GM10266 (cell line): ENCODE data around the gene FZD4.
"Not testable (repeated sequence)": the region's sequence is repeated elsewhere in the genome, so short reads cannot be mapped to it uniquely, and the experiment has no call there.

ENCODE experiments used
- DNase-seq: peaks from one replicate; pipeline ENCODE4 v3.0.0; 2012; ENCODE audit errors: extremely low spot score
- CTCF ChIP-seq: IDR thresholded peaks from 2 replicates; pipeline ENCODE4 v1.5.1; 2012; ENCODE audit warnings: mild to moderate bottlenecking, low read depth; ENCODE audit not compliant: control insufficient read depth, insufficient read depth; ENCODE audit errors: missing control alignments

Gene FZD4

DNA sequence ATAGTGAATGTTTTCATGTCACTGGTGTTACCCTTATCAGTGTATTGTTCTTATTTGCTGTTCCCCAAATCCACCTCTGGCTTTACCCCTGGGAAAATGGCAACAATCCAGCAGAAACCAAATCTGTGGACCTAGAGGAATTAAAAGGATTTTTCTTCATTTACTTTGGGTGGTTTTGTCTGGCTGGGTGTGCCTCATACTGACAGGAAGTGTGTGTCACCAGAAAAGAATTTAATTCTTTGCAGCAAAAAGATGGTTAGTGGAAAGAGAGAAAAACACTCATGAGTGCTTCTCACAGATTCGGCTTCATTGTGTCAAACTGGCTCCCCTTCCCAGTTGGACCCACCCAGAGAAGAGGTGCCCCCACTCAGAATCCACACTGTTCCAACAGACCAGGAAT, 38.9 kb downstream of the FZD4 start:
- DNase-seq: no peak
- no peak for TF ChIP-seq CTCF

DNA sequence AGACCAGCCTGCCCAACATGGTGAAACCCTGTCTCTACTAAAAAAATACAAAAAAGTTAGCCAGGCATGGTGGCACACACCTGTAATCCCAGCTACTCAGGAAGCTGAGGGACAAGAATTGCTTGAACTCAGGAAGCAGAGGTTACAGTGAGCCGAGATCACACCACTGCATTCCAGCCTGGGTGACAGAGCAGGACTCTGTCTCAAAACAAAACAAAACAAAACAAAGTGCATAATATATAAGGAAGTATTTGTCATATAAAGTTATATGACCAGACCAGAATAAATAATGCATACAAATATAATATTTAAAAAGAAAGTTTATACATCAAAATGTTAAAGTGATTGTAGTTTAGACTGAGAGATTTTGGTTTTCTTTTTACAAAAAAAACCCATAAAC, 39.3 kb downstream of the FZD4 start:
- DNase-seq: not testable (repeated sequence)

- TF ChIP-seq CTCF: no peak
These were observed 40.2 kb downstream of the FZD4 start for GRCh38 chr11:86914865-86915519.

GRCh38 chr11:86912238-86912637, 43.0 kb downstream of the FZD4 start:
- no peak for DNase-seq
- no peak for TF ChIP-seq CTCF

More at GRCh38 chr11:86914865-86915519, 40.2 kb downstream of the FZD4 start:
- DNase-seq: no peak

- no peak for DNase-seq
- no peak for TF ChIP-seq CTCF
These were observed 44.6 kb downstream of the FZD4 start for GRCh38 chr11:86910592-86910991.

GRCh38 chr11:86906198-86906597, 49.0 kb downstream of the FZD4 start:
- no peak for TF ChIP-seq CTCF
- no peak for DNase-seq

- TF ChIP-seq CTCF: no peak
- no peak for DNase-seq
These were observed 49.9 kb downstream of the FZD4 start for GRCh38 chr11:86905252-86905651.

DNA sequence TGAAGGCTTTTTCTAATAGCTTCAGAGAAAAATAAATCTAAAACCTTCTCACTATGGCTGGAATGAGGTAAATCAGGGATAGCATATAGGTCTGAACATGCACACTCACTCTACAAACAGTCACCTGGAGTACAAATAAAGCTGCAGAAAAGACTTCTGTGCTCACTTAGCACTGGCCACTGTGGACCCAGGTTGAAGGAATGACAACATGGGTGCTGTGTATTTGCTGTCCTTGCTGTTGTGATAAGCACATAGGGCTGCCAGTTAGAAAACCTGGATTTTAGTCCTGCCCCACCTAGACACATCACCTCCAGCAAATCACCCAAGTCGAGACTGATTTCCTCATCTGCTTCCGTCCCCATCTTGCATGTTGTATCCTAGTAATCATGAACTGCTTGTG, 51.2 kb downstream of the FZD4 start:
- DNase-seq: no peak
- TF ChIP-seq CTCF: no peak
